ENCODE measurements around the gene HDAC4.

DNA sequence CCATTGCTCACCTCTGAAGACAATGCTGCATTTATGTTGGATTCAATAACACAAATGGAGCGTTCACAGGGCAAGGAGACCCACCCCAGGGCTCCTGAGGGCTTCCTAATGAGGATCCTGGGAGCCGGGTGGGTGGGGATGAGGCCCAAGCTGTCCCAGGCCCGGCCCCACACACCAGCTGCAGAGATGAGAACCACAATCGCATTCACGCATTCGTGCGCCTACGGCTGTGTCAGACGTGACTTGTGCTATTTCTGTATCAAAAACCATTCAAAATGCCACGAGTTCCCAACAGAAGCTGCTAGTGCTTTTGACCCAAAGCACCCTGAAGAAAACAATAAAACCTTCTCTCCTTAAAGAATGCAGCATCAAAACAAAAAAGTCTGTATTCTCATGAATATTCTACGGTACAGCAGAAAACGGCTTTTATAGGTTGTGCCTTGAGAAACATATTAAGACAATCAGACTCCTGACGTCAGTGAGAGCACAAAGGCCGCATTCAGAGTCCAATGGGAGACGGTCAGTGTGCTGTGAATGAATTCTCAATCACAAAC lies 205.4 kb downstream of the HDAC4 start:
- TF ChIP-seq, protein P1, sequence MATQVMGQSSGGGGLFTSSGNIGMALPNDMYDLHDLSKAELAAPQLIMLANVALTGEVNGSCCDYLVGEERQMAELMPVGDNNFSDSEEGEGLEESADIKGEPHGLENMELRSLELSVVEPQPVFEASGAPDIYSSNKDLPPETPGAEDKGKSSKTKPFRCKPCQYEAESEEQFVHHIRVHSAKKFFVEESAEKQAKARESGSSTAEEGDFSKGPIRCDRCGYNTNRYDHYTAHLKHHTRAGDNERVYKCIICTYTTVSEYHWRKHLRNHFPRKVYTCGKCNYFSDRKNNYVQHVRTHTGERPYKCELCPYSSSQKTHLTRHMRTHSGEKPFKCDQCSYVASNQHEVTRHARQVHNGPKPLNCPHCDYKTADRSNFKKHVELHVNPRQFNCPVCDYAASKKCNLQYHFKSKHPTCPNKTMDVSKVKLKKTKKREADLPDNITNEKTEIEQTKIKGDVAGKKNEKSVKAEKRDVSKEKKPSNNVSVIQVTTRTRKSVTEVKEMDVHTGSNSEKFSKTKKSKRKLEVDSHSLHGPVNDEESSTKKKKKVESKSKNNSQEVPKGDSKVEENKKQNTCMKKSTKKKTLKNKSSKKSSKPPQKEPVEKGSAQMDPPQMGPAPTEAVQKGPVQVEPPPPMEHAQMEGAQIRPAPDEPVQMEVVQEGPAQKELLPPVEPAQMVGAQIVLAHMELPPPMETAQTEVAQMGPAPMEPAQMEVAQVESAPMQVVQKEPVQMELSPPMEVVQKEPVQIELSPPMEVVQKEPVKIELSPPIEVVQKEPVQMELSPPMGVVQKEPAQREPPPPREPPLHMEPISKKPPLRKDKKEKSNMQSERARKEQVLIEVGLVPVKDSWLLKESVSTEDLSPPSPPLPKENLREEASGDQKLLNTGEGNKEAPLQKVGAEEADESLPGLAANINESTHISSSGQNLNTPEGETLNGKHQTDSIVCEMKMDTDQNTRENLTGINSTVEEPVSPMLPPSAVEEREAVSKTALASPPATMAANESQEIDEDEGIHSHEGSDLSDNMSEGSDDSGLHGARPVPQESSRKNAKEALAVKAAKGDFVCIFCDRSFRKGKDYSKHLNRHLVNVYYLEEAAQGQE (IDR thresholded peaks at IDR 0.05; ENCODE audit: insufficient replicate concordance, low read depth): no peak
- TF ChIP-seq, protein P2, sequence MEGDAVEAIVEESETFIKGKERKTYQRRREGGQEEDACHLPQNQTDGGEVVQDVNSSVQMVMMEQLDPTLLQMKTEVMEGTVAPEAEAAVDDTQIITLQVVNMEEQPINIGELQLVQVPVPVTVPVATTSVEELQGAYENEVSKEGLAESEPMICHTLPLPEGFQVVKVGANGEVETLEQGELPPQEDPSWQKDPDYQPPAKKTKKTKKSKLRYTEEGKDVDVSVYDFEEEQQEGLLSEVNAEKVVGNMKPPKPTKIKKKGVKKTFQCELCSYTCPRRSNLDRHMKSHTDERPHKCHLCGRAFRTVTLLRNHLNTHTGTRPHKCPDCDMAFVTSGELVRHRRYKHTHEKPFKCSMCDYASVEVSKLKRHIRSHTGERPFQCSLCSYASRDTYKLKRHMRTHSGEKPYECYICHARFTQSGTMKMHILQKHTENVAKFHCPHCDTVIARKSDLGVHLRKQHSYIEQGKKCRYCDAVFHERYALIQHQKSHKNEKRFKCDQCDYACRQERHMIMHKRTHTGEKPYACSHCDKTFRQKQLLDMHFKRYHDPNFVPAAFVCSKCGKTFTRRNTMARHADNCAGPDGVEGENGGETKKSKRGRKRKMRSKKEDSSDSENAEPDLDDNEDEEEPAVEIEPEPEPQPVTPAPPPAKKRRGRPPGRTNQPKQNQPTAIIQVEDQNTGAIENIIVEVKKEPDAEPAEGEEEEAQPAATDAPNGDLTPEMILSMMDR (IDR thresholded peaks at IDR 0.05; ENCODE audit: insufficient read depth, low read length): no peak
- TF ChIP-seq POLR2AphosphoS5 (IDR thresholded peaks at IDR 0.05; ENCODE audit: low read depth): no peak
- no peak for TF ChIP-seq GABPA (IDR thresholded peaks at IDR 0.05; ENCODE audit: low read depth)

Measured in HL-60 (cell line).